ENCODE measurements around the gene PADI3.

DNA sequence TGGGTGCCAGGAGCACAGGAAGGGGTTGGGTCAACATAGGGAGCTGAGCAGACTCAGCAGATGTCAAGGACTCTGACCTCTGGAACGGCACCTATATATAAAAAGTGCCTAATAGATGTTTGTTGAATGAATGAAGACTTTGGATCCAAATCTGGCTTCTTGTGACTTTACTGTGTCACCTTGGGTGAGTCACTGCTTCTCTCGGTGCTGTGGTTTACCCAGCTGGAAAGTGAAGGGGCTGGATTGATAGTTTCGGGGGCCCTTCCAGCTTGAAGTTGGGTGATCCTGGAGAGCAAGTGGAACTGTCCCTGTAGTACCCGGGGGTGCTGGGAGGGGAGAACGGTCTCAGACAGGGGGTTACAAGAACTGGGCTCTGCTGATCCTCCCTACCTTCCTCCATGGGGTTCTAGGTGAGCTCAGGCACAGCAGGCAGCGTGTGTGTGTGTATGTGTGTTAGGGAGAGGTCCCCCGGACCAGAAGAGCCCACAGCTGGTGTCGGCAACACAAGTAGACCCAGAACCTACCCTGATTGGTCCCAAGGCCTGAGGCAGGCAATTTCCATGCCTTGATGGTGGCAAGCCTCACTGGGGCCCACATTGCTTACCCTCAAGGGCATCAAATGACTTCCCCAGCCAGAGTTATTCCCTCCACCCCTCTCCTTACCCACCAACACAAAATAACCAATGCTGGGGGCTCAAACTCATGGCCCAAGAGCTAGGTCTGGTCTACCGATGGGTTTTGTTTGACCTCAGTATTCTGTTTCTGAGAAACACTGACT lies 49.4 kb upstream of the PADI3 start:
- TF ChIP-seq, protein P1, sequence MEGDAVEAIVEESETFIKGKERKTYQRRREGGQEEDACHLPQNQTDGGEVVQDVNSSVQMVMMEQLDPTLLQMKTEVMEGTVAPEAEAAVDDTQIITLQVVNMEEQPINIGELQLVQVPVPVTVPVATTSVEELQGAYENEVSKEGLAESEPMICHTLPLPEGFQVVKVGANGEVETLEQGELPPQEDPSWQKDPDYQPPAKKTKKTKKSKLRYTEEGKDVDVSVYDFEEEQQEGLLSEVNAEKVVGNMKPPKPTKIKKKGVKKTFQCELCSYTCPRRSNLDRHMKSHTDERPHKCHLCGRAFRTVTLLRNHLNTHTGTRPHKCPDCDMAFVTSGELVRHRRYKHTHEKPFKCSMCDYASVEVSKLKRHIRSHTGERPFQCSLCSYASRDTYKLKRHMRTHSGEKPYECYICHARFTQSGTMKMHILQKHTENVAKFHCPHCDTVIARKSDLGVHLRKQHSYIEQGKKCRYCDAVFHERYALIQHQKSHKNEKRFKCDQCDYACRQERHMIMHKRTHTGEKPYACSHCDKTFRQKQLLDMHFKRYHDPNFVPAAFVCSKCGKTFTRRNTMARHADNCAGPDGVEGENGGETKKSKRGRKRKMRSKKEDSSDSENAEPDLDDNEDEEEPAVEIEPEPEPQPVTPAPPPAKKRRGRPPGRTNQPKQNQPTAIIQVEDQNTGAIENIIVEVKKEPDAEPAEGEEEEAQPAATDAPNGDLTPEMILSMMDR (IDR thresholded peaks at IDR 0.05): no peak
- no peak for TF ChIP-seq POLR2A (IDR thresholded peaks at IDR 0.05)

Measured in heart left ventricle (tissue), 13 donors.